Measurements from ENCODE around the gene SOX18.
"Not testable (repeated sequence)": the region's sequence is repeated elsewhere in the genome, so short reads cannot be mapped to it uniquely, and the experiment has no call there.

The SOX18 gene

DNA sequence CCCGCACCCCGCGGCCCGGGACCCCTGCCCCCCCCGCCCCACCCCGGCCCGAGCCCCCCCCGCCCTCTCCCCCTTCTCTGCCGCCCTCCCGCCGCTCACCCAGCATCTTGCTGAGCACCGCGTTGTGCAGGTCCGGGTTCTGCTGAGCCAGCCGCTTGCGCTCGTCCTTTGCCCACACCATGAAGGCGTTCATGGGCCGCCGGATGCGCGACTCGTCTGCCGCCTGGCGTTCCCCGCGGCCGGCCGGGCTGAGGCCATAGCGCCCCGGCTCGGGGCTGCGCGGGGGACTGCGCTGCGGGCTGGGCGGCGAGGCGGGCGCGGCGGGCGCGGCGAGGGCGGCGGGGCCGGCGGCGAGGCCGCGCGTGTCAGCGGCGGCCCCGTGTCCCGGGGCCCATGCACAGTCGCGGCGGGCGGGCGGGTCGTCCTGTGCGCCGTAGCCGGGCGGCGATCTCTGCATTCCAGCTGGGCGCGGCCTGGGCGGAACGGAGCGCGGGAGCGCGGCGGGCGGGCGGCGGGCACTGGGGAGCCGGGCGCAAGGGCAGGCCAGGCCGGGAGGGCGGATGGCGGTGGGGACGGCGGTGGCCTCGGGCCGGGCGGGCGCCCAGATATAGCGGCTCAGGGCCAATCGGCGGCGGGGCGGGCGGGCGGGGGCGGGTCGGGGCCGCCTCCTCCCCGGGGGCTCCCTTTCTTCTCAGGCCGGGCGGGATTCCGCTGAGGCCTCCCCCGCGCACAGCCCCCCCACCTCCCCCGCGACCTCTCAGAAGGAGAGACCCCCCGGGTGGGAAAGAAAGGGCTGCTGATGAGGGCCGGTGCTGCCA lies at the start of gene SOX18:
TSS of gene SOX18 (minus strand) at position 580 of the 818 bp plus-strand sequence. CDS start at position 457, 123 bp downstream.
- no peak for DNase-seq (ENCODE audit: low spot score)

GRCh38 chr20:64098471-64099013 lies 49.1 kb upstream of the SOX18 start:
- DNase-seq (ENCODE audit: low spot score): no peak

- no peak for DNase-seq (ENCODE audit: low spot score)
Observed at GRCh38 chr20:64096535-64096934, 47.1 kb upstream of the SOX18 start.

DNA sequence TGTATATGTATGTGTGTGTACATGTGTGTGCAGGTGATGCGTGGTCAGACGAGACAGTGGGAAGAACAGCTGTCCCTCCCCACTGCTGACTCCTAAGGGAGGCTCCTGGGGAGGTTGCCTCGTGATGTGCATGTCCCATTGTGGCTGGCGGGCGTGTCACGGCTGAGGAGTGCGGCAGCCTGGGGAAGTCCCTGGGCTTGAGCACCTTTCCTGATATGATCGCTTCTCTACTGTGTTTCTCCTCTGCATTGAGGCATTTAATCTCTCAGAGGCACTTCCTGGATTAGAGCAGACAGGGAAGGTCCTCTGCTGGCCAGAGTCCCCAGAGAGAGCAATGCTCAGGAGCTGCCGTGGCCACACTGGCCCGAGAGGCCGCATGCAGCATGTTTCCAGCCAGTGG lies 46.5 kb upstream of the SOX18 start:
- DNase-seq (ENCODE audit: low spot score): no peak

DNA sequence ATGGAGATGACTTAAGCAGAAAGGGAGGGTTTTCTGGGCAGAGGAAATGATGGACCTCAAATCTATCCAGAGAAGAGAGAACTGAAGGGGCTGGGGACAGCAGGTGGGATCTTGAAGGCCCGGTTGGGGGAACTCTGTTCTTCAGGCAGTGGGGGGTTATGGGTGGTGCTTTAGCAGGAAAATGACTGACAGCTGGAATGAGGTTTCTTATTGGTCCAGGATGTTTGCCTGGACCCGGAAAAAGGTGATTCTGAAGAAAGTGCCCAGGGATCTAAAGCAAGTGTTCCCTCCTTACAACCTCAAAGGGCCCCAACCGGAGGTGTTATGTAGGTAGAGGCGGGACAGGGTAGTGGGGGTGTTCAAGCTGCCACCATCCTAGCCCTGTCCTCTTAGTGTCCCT lies 46.0 kb upstream of the SOX18 start:
- DNase-seq (ENCODE audit: low spot score): no peak

- DNase-seq (ENCODE audit: low spot score): no peak
Observed at GRCh38 chr20:64093013-64093503, 43.6 kb upstream of the SOX18 start.

DNA sequence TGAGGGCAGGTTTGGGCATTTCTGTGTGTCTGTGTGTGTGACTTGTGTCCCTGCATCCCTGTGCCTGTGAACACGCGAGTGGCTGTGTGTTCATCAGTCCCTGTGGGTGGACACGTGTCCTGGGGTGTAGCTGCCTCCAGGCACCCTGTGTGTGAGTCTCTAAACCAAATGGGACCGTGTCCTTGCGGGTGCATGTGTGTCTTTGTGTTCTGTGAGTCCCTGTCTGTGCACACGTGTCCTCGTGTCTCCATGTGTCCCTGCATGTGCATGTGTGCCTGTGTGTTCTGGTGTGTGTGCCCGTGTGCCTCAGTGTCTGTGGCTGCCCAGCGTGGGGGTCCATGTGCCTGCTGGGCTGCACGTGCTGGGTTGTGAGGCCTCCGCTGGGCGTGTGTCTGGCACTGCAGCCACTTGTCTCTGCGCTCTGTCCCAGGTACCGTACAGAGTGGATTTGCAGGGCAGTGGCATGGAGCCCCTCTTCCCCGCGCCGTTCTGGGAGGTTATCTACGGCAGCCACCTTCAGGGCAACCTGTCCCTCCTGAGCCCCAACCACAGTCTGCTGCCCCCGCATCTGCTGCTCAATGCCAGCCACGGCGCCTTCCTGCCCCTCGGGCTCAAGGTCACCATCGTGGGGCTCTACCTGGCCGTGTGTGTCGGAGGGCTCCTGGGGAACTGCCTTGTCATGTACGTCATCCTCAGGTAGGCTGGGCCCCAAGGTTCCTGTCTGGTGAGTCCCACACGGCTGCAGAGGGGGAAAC lies 43.0 kb upstream of the SOX18 start:
- no peak for DNase-seq (ENCODE audit: low spot score)

- DNase-seq (ENCODE audit: low spot score): no peak
Observed at GRCh38 chr20:64091770-64092169, 42.3 kb upstream of the SOX18 start.

DNA sequence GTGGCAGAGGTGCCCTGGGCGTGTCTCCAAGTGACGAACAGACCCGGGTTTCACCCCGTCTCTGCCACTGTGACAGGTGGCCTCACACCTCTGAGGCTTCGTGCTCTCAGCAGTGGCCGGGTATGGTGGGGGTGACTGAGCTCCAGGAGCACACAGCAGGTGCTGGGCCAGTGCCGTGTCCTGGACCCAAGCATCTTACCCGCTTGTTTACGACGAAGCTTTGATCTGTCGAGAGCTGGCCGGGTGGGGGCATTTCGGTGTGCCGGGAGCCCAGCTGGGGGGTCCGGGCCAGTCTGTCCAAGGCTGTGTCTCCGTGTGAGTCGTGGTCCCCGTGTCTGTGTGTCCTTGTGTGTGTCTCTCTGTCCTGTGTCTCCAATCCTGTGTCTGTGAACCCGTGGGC lies 41.9 kb upstream of the SOX18 start:
- no peak for DNase-seq (ENCODE audit: low spot score)

DNA sequence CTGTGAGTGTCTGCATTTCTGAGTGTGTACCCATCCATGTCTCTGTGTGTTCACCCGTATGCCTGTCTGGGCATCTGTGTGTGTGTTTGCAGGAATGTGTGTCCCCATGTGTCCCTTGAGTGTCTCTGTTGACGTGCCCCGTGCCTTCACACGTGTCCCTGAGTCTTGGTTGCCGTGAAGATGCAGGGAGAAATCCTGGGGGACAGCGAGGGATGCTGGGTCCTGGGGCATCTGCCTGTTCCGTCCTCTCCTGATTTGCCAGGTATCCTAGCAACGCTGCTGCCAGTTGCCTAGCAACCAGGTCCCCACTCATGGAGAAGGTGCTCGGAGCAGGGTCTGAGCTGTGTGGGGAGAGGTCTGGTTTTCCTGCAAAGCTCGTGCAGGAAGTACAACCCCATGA lies 40.7 kb upstream of the SOX18 start:
- DNase-seq (ENCODE audit: low spot score): no peak

DNA sequence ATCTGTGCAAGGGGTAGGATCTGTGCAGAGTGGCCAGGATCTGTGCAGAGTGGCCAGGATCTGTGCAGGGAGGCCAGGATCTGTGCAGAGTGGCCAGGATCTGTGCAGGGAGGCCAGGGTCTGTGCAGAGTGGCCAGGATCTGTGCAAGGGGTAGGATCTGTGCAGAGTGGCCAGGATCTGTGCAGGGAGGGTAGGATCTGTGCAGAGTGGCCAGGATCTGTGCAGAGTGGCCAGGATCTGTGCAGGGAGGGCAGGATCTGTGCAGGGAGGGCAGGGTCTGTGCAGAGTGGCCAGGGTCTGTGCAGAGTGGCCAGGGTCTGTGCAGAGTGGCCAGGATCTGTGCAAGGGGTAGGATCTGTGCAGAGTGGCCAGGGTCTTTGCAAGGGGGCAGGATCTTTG lies 39.1 kb upstream of the SOX18 start:
- not testable (repeated sequence) for DNase-seq (ENCODE audit: low spot score)

DNA sequence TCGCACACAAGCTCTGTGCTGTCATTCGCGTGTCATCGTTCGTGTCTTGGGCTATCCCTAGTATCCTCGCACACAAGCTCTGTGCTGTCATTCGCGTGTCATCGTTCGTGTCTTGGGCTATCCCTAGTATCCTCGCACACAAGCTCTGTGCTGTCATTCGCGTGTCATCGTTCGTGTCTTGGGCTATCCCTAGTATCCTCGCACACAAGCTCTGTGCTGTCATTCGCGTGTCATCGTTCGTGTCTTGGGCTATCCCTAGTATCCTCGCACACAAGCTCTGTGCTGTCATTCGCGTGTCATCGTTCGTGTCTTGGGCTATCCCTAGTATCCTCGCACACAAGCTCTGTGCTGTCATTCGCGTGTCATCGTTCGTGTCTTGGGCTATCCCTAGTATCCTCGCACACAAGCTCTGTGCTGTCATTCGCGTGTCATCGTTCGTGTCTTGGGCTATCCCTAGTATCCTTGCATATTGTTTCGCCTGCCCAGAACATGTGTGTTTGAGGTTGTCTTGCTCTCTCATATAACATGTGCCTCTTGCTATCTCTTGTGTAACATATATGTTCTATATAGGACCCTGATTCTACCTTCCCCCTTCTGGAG lies 37.9 kb upstream of the SOX18 start:
- DNase-seq (ENCODE audit: low spot score): not testable (repeated sequence)

DNA sequence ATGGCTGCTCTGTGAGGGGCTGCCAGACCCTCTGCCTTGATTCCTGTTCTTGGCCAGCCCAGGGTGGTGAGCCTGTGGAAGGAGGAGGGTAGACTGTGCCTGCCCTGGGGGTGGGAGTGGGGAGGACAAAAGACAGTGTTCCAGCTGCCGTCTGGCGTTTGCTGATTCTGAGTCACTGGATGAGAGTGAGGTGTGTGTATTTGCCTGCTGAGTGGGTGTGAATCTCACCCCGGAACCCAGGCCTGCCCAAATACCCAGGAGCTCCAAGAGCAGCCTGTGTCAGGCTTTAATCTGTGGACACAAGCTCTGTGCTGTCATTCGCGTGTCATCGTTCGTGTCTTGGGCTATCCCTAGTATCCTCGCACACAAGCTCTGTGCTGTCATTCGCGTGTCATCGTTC lies 37.4 kb upstream of the SOX18 start:
- DNase-seq (ENCODE audit: low spot score): no peak

- no peak for DNase-seq (ENCODE audit: low spot score)
Observed at GRCh38 chr20:64084685-64085152, 35.3 kb upstream of the SOX18 start.

DNA sequence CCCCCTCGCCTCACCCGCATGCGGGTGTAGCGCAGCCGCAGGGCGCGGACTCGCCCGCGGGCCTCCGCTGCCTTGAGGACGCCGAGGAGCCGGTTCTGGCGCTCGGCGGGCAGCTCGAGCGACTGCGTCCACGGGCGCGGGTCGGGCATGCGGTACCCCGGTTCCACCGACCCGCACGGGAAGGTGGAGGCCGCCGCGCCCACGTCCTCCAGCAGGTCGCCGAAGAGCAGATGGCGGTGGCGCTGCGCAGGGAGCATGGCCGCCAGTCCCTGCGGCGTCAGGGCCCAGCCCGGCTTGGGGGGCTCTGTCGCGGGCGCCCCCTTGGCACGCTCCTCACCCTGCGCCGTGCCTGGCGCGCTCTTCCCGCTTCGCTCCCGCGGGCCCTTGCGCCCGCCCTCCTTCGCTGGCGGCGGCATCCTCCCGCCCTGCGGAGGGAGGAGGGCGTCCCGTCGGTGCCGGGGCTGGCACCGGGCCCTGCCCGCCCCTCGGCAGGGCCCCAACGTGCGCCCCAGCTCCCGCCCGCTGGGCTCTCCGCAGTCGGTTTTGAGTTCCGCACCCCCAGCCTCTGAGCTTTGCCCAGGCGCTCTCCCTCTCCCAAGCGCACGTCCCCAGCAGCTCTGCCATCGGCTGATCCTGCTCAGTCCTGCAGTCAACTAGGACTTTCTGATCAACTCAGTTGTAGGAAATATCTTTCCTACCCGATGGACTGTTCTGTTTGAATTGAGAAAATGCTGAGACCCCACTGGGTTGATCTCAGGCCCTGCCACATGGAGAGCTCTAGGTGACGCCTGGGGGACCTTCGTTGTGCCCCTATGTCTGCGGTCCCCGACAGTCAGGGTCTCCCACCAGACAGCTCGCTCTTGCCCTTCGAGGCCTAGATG lies 34.6 kb upstream of the SOX18 start, which contains the start of gene LKAAEAR1:
TSS of gene LKAAEAR1 (minus strand) at position 595 of the 881 bp plus-strand sequence. CDS start at position 416, 179 bp downstream.
- no peak for DNase-seq (ENCODE audit: low spot score)

GRCh38 chr20:64083378-64083803 lies 34.0 kb upstream of the SOX18 start:
- peak; percentile 65 for DNase-seq (ENCODE audit: low spot score)

DNA sequence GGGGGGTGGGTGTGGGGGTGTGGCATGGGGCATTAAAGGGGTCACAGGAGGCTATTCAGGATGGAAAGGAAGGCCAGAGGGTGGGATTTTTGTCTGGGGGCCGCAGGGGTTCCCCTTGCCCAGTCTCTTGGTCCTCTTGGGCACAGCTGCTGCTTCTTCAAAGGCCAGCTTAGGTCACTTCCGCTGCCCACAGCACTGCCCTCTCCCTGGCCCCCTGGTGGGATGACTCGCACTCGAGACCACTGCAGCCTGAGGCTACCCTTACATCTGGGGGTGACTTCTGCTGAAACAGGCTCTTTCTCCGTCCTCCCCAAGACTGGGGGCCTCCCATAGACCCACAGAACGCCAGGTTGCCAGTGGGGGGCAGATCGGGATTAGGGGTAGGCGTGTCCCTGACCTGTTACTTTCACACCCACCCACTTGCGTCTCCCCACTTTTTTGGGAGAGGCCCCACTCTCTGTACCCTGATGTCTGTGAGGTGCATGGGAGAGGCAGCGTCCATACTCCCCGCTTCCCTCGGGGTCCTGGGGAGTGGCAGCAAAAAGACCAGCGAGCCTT lies 33.5 kb upstream of the SOX18 start:
- no peak for DNase-seq (ENCODE audit: low spot score)

DNA sequence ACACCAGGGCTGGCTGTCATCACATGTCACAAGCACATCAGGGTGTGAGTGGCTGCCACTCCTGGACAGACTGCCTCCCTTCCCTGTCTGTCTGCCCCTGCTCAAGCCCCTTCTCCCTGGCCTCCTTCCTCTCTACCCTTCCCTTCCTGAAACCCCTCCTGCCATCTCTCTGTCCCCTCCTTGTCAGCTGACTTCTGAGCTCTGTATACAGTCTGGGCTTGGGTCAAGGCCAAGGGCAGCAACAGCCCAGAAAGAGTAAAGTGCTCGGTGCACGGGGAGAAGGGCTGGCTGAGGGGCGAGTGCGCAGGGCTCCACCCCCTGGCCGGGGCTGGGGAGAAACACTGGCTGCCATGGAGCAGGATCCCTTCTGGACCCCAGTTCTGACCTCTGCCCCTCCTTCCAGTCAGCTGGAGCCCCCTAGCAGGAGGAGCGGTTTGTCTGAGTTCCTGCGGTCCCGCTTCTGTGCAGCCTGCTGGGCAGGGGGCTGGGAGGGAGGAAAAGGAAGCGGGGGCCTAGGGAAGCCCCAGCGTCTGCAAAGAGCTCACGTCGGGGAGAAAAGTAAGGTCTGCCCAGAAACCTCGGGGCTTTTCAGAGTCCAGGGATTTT lies 32.8 kb upstream of the SOX18 start:
- DNase-seq (ENCODE audit: low spot score): no peak

GRCh38 chr20:64081624-64081964 lies 32.2 kb upstream of the SOX18 start:
- DNase-seq (ENCODE audit: low spot score): no peak

DNA sequence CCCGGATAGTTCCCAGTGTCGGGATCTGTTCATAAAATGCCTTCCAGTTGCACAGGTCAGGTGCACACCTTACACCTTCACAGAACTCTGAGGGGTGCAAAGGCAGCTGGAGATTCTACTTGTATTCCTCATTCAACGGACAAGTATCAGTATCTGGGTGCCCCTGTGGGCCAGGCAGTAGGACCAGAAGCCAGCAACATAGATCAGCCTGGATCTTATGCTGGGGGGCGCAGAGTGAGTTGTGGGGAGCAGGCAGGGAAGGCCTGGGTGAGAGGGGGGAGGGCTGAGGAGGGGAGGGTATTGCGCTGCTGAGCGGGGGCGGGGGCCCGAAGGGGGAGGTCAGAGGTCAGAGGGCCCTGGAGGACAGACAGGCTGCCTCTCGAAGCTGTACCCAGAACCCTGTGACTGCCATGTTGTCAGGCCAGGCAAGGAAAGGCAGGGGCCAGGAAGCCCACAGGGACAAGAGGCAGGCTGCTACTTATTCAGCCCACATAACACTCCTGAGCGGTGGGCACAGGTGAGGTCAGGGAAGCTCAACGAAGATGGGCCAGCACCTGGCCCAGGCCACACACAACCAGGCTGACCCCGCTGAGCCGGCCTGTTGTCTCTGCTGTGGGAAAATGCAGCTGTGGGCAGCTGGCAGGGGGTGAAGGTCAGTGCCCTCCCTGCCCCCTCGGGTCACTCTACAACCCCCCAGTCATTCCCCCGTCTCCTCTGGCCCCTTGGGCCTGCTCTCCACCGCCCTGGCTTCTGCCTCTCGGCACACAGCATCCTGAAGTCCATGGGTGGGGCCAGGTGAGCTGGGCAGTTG lies 31.6 kb upstream of the SOX18 start:
- DNase-seq (ENCODE audit: low spot score): no peak
